ENCODE results near the gene S100A12.

The S100A12 gene

GRCh38 chr1:153350321-153350957 is 25.0 kb downstream of the S100A12 start:
- Histone ChIP-seq H3K27me3 (ENCODE audit: control insufficient read depth in 3 of 3, insufficient read depth in 3 of 3, low read depth in 1 of 3, low read length in 3 of 3) (peaks cover 0 to 4% (median 0%) of the 10 kb centered on the region in 3 experiments), H4K91ac (ENCODE audit: low read depth, low read length, poor library complexity) (no peak overlapping the region), H3K27ac (replicated peaks; ENCODE audit: low read length) (no peak overlapping the region), H2BK5ac (ENCODE audit: low read length) (no peak overlapping the region), H3K4ac (ENCODE audit: low read length) (no peak overlapping the region), H2BK12ac (ENCODE audit: low read length) (no peak overlapping the region), H2BK120ac (ENCODE audit: low read depth, low read length) (no peak overlapping the region), H2AFZ (ENCODE audit: low read length) (no peak overlapping the region), H3K23ac (ENCODE audit: low read depth, low read length, poor library complexity) (no peak overlapping the region), H3K4me2 (ENCODE audit: insufficient read depth, low read length, poor library complexity, severe bottlenecking) (no peak overlapping the region), H3K79me1 (ENCODE audit: low read depth, low read length) (no peaks in the 10 kb centered on the region), H3K9me3 (replicated peaks in 1 of 2; ENCODE audit: control insufficient read depth in 2 of 2, insufficient read depth in 1 of 2, low read depth in 1 of 2, low read length in 2 of 2) (no peaks in the 10 kb centered on the region), H3K18ac (ENCODE audit: low read length) (no peak overlapping the region), H3K4me1 (ENCODE audit: control insufficient read depth in 2 of 2, insufficient read depth in 1 of 2, low read depth in 1 of 2, low read length in 2 of 2) (no peaks in the 10 kb centered on the region), H3K9ac (ENCODE audit: low read depth, low read length, poor library complexity) (no peak overlapping the region), H3K36me3 (replicated peaks in 1 of 2; ENCODE audit: control insufficient read depth in 2 of 2, insufficient read depth in 2 of 2, low read length in 2 of 2) (no peaks in the 10 kb centered on the region), H2AK5ac (ENCODE audit: low read depth, low read length) (no peak overlapping the region), H2BK15ac (ENCODE audit: low read length) (no peak overlapping the region), H4K8ac (ENCODE audit: low read depth, low read length) (no peak overlapping the region), H3K14ac (ENCODE audit: low read length) (no peak overlapping the region), H3K4me3 (ENCODE audit: low read length in 2 of 2) (no peak overlapping the region)
- no CpG with 5 or more reads among the region's 1 CpG for WGBS, 2 donors (ENCODE audit: extremely low coverage in 2 of 2, insufficient read length in 2 of 2, insufficient replicate concordance in 1 of 2)
- DNase-seq (ENCODE audit: low spot score), result no peak

- Histone ChIP-seq H3K9ac (ENCODE audit: low read depth, low read length, poor library complexity) (no peak overlapping the region), H4K8ac (ENCODE audit: low read depth, low read length) (no peak overlapping the region), H2AK5ac (ENCODE audit: low read depth, low read length) (no peak overlapping the region), H3K9me3 (replicated peaks in 1 of 2; ENCODE audit: control insufficient read depth in 2 of 2, insufficient read depth in 1 of 2, low read depth in 1 of 2, low read length in 2 of 2) (no peaks in the 10 kb centered on the region), H2BK5ac (ENCODE audit: low read length) (no peak overlapping the region), H3K27ac (replicated peaks; ENCODE audit: low read length) (no peak overlapping the region), H3K36me3 (replicated peaks in 1 of 2; ENCODE audit: control insufficient read depth in 2 of 2, insufficient read depth in 2 of 2, low read length in 2 of 2) (no peaks in the 10 kb centered on the region), H3K23ac (ENCODE audit: low read depth, low read length, poor library complexity) (no peak overlapping the region), H3K14ac (ENCODE audit: low read length) (no peak overlapping the region), H2BK15ac (ENCODE audit: low read length) (no peak overlapping the region), H3K27me3 (ENCODE audit: control insufficient read depth in 3 of 3, insufficient read depth in 3 of 3, low read depth in 1 of 3, low read length in 3 of 3) (peaks cover 0 to 4% (median 0%) of the 10 kb centered on the region in 3 experiments), H4K91ac (ENCODE audit: low read depth, low read length, poor library complexity) (no peak overlapping the region), H3K4me2 (ENCODE audit: insufficient read depth, low read length, poor library complexity, severe bottlenecking) (no peak overlapping the region), H2AFZ (ENCODE audit: low read length) (no peak overlapping the region), H3K4me3 (ENCODE audit: low read length in 2 of 2) (no peak overlapping the region), H3K79me1 (ENCODE audit: low read depth, low read length) (no peaks in the 10 kb centered on the region), H2BK12ac (ENCODE audit: low read length) (no peak overlapping the region), H3K4ac (ENCODE audit: low read length) (no peak overlapping the region), H3K4me1 (ENCODE audit: control insufficient read depth in 2 of 2, insufficient read depth in 1 of 2, low read depth in 1 of 2, low read length in 2 of 2) (no peaks in the 10 kb centered on the region), H2BK120ac (ENCODE audit: low read depth, low read length) (no peak overlapping the region), H3K18ac (ENCODE audit: low read length) (no peak overlapping the region)
- no CpG with 5 or more reads among the region's 17 CpGs for WGBS, 2 donors (ENCODE audit: extremely low coverage in 2 of 2, insufficient read length in 2 of 2, insufficient replicate concordance in 1 of 2)
- no peak for DNase-seq (ENCODE audit: low spot score)
These were observed 25.8 kb downstream of the S100A12 start for GRCh38 chr1:153349363-153350320.

GRCh38 chr1:153348511-153349362 is 26.7 kb downstream of the S100A12 start, which contains the start of gene PGLYRP4:
Gene PGLYRP4, minus strand, starts transcription at chr1:153348841. Its CDS starts 909 bp downstream, at chr1:153347932.
- H3K27me3 ChIP-seq (ENCODE audit: control insufficient read depth in 3 of 3, insufficient read depth in 3 of 3, low read depth in 1 of 3, low read length in 3 of 3), result peaks cover 0 to 4% (median 0%) of the 10 kb centered on the region in 3 experiments
- H3K4me2 ChIP-seq (ENCODE audit: insufficient read depth, low read length, poor library complexity, severe bottlenecking), result no peak within 1 kb of the TSS
- H3K9me3 ChIP-seq (replicated peaks in 1 of 2; ENCODE audit: control insufficient read depth in 2 of 2, insufficient read depth in 1 of 2, low read depth in 1 of 2, low read length in 2 of 2), result no peaks in the 10 kb centered on the region
- H2BK5ac ChIP-seq (ENCODE audit: low read length), result no peak within 1 kb of the TSS
- H3K79me1 ChIP-seq (ENCODE audit: low read depth, low read length), result no peaks in the 10 kb centered on the region
- H3K4me3 ChIP-seq (ENCODE audit: low read length in 2 of 2), result no peak within 1 kb of the TSS
- no peak within 1 kb of the TSS for H2BK12ac ChIP-seq (ENCODE audit: low read length)
- no peak within 1 kb of the TSS for H2AK5ac ChIP-seq (ENCODE audit: low read depth, low read length)
- H3K27ac ChIP-seq (replicated peaks; ENCODE audit: low read length), result no peak within 1 kb of the TSS
- H3K36me3 ChIP-seq (replicated peaks in 1 of 2; ENCODE audit: control insufficient read depth in 2 of 2, insufficient read depth in 2 of 2, low read length in 2 of 2), result no peaks in the 10 kb centered on the region
- no peak within 1 kb of the TSS for H4K8ac ChIP-seq (ENCODE audit: low read depth, low read length)
- H3K23ac ChIP-seq (ENCODE audit: low read depth, low read length, poor library complexity), result no peak within 1 kb of the TSS
- H3K18ac ChIP-seq (ENCODE audit: low read length), result no peak within 1 kb of the TSS
- H3K4me1 ChIP-seq (ENCODE audit: control insufficient read depth in 2 of 2, insufficient read depth in 1 of 2, low read depth in 1 of 2, low read length in 2 of 2), result peaks cover 0 to 2% of the 10 kb centered on the region in 2 donors
- no peak within 1 kb of the TSS for H2BK15ac ChIP-seq (ENCODE audit: low read length)
- no peak within 1 kb of the TSS for H3K14ac ChIP-seq (ENCODE audit: low read length)
- H4K91ac ChIP-seq (ENCODE audit: low read depth, low read length, poor library complexity), result no peak within 1 kb of the TSS
- H2AFZ ChIP-seq (ENCODE audit: low read length), result no peak within 1 kb of the TSS
- WGBS, 2 donors (ENCODE audit: extremely low coverage in 2 of 2, insufficient read length in 2 of 2, insufficient replicate concordance in 1 of 2), result no CpG with 5 or more reads among the region's 10 CpGs
- H3K9ac ChIP-seq (ENCODE audit: low read depth, low read length, poor library complexity), result no peak within 1 kb of the TSS
- DNase-seq (ENCODE audit: low spot score), result no peak
- H3K4ac ChIP-seq (ENCODE audit: low read length), result no peak within 1 kb of the TSS
- H2BK120ac ChIP-seq (ENCODE audit: low read depth, low read length), result no peak within 1 kb of the TSS
